Measurements from ENCODE around the gene ANO8.
"Not testable (repeated sequence)": the region's sequence is repeated elsewhere in the genome, so short reads cannot be mapped to it uniquely, and the experiment has no call there.

Gene ANO8

GRCh38 chr19:17312189-17313113 is 22.2 kb downstream of the ANO8 start:
- in situ Hi-C loops (cut with MboI; ENCODE audit: low sequenced_read_pairs) = no loop called here

GRCh38 chr19:17311455-17312188 is 23.0 kb downstream of the ANO8 start:
- in situ Hi-C loops (cut with MboI; ENCODE audit: low sequenced_read_pairs) = no loop called here

GRCh38 chr19:17309965-17310461 is 24.6 kb downstream of the ANO8 start:
- in situ Hi-C loops (cut with MboI; ENCODE audit: low sequenced_read_pairs) = no loop called here

GRCh38 chr19:17309198-17309964 is 25.3 kb downstream of the ANO8 start, which contains the start of gene DDA1:
DDA1 (plus strand) TSS chr19:17309563; CDS start chr19:17309655, 92 bp downstream.
- in situ Hi-C loops (cut with MboI; ENCODE audit: low sequenced_read_pairs) = no loop called here

GRCh38 chr19:17307876-17308377 is 26.7 kb downstream of the ANO8 start:
- in situ Hi-C loops (cut with MboI; ENCODE audit: low sequenced_read_pairs) = no loop called here

GRCh38 chr19:17306285-17306714 is 28.4 kb downstream of the ANO8 start:
- in situ Hi-C loops (cut with MboI; ENCODE audit: low sequenced_read_pairs) = no loop called here

GRCh38 chr19:17305517-17306284 is 29.0 kb downstream of the ANO8 start, which contains the start of gene MRPL34:
MRPL34 (plus strand) TSS chr19:17305872; CDS start chr19:17305893, 21 bp downstream.
- in situ Hi-C loops (cut with MboI; ENCODE audit: low sequenced_read_pairs) = no loop called here

GRCh38 chr19:17305216-17305516 is 29.5 kb downstream of the ANO8 start:
- in situ Hi-C loops (cut with MboI; ENCODE audit: low sequenced_read_pairs) = no loop called here

GRCh38 chr19:17304386-17305215 is 30.1 kb downstream of the ANO8 start:
- in situ Hi-C loops (cut with MboI; ENCODE audit: low sequenced_read_pairs) = no loop called here

- in situ Hi-C loops (cut with MboI; ENCODE audit: low sequenced_read_pairs) = no loop called here
Measured at GRCh38 chr19:17303940-17304267, 30.8 kb downstream of the ANO8 start.

- in situ Hi-C loops (cut with MboI; ENCODE audit: low sequenced_read_pairs) = no loop called here
Measured at GRCh38 chr19:17303167-17303939, 31.3 kb downstream of the ANO8 start, which contains the start of gene ABHD8. ABHD8 (minus strand) TSS chr19:17303425; CDS start chr19:17301616, 1,809 bp downstream.

- in situ Hi-C loops (cut with MboI; ENCODE audit: low sequenced_read_pairs) = no loop called here
Measured at GRCh38 chr19:17302391-17303166, 32.1 kb downstream of the ANO8 start.

- in situ Hi-C loops (cut with MboI; ENCODE audit: low sequenced_read_pairs) = no loop called here
Measured at GRCh38 chr19:17300992-17301619, 33.5 kb downstream of the ANO8 start.

- in situ Hi-C loops (cut with MboI; ENCODE audit: low sequenced_read_pairs) = no loop called here
Measured at GRCh38 chr19:17296976-17297375, 37.7 kb downstream of the ANO8 start.

- in situ Hi-C loops (cut with MboI; ENCODE audit: low sequenced_read_pairs) = no loop called here
Measured at GRCh38 chr19:17296273-17296672, 38.4 kb downstream of the ANO8 start.

GRCh38 chr19:17295551-17295950 is 39.1 kb downstream of the ANO8 start:
- in situ Hi-C loops (cut with MboI; ENCODE audit: low sequenced_read_pairs) = not testable (repeated sequence)
